ENCODE measurements around the gene SH2D7. TPM values are rescaled to one million over a fixed set of nuclear protein-coding genes. Genes with fewer than 3 reads are reported as not detected.

SH2D7 gene
- total RNA-seq, 1 experiment from 2014 or later = not detected

- H3K27me3 ChIP-seq (ENCODE audit: insufficient read depth, low read length) = no peaks in the 10 kb centered on the region
- TF ChIP-seq CTCF (conservative IDR thresholded peaks at IDR 0.05) = no peak
- no peak overlapping the region for H2BK12ac ChIP-seq (ENCODE audit: insufficient read length, low read depth, low read length)
- WGBS (ENCODE audit: extremely low coverage, insufficient read length, low lambda C conversion rate) = no CpG with 5 or more reads among the region's 11 CpGs
- H4K8ac ChIP-seq (replicated peaks; ENCODE audit: insufficient read length, low read depth, low read length) = no peak overlapping the region
- H2BK20ac ChIP-seq (ENCODE audit: low read depth, low read length, poor library complexity, severe bottlenecking) = no peak overlapping the region
- no peak overlapping the region for H2BK120ac ChIP-seq (ENCODE audit: low read depth, low read length, poor library complexity, severe bottlenecking)
- no peak overlapping the region for H3K14ac ChIP-seq (ENCODE audit: insufficient read depth, low read length)
- Mint-ChIP-seq H3K4me3 (no peak overlapping the region), H3K27ac (no peak overlapping the region), H3K4me1 (peaks cover 14 to 18% of the 10 kb centered on the region in 2 experiments), H3K27me3 (ENCODE audit: low read depth) (peaks cover 2% of the 10 kb centered on the region), H3K9me3 (no peaks in the 10 kb centered on the region), H3K36me3 (ENCODE audit: insufficient read depth in 1 of 3, low read depth in 3 of 3) (no peaks in the 10 kb centered on the region)
- H3K18ac ChIP-seq (ENCODE audit: insufficient read length, low read depth, low read length) = no peak overlapping the region
- H3K4me1 ChIP-seq (ENCODE audit: insufficient read depth, low read length) = peaks cover 2% of the 10 kb centered on the region; the same call in 1 of the 2 replicates
- H3K9me3 ChIP-seq (ENCODE audit: control insufficient read depth, low read depth, low read length) = no peaks in the 10 kb centered on the region
- no peak overlapping the region for H3K4me2 ChIP-seq (ENCODE audit: insufficient read depth, insufficient read length, low read length)
- H3K79me1 ChIP-seq (ENCODE audit: insufficient read depth, low read depth, low read length, poor library complexity, severe bottlenecking) = no peaks in the 10 kb centered on the region
- no peak overlapping the region for H3K23ac ChIP-seq (ENCODE audit: insufficient read length, low read depth, low read length)
- peaks cover 3% of the 10 kb centered on the region for H3K23me2 ChIP-seq (ENCODE audit: insufficient read length, low read depth, low read length, poor library complexity, severe bottlenecking)
- no peak overlapping the region for H3K27ac ChIP-seq (ENCODE audit: insufficient read length, low read depth, low read length)
- H3K56ac ChIP-seq (ENCODE audit: insufficient read length, low read depth, low read length) = no peak overlapping the region
- no peaks in the 10 kb centered on the region for H3K79me2 ChIP-seq (ENCODE audit: insufficient read depth, low read length)
- no peak for DNase-seq
- H4K5ac ChIP-seq (ENCODE audit: insufficient read length, low read depth, low read length) = no peak overlapping the region
- H3K4ac ChIP-seq (ENCODE audit: low read depth, low read length) = no peak overlapping the region
- H2AFZ ChIP-seq (ENCODE audit: low read length) = no peak overlapping the region
- H2AK5ac ChIP-seq (ENCODE audit: insufficient read length, low read length) = no peak overlapping the region
- H4K20me1 ChIP-seq (ENCODE audit: control insufficient read depth, insufficient read depth, insufficient read length) = no peaks in the 10 kb centered on the region
- H2BK5ac ChIP-seq (ENCODE audit: insufficient read length, low read length) = no peak overlapping the region
- H4K91ac ChIP-seq (ENCODE audit: insufficient read length, low read depth, low read length) = no peak overlapping the region
- no peak overlapping the region for H3K9ac ChIP-seq (ENCODE audit: extremely low read depth, insufficient read length, low read length)
- H3T11ph ChIP-seq (ENCODE audit: low read length) = no peak overlapping the region
- H2BK15ac ChIP-seq (ENCODE audit: low read depth, low read length) = no peak overlapping the region
Observed at GRCh38 chr15:78079298-78080087, 12.9 kb upstream of the SH2D7 start.
